GOT3 (cell line): ENCODE data around the gene BMF.
A peak's percentile ranks its signal among the peaks of the same experiment; 100 is the strongest.
"Not testable (repeated sequence)": the region's sequence is repeated elsewhere in the genome, so short reads cannot be mapped to it uniquely, and the experiment has no call there.

ENCODE experiments used
- DNase-seq: peaks from one replicate; lab custom pipeline; 2025; ENCODE audit warnings: mixed read lengths; lab: John Stamatoyannopoulos, UW

The BMF gene

GRCh38 chr15:40087991-40088928 lies 20.4 kb downstream of the BMF start:
- DNase-seq = no peak

- DNase-seq = no peak
Observed at GRCh38 chr15:40087068-40087810, 21.4 kb downstream of the BMF start.

- DNase-seq = no peak
Observed at GRCh38 chr15:40085266-40085665, 23.4 kb downstream of the BMF start.

- no peak for DNase-seq
Observed at GRCh38 chr15:40084650-40085049, 24.0 kb downstream of the BMF start.

GRCh38 chr15:40082195-40082883 lies 26.3 kb downstream of the BMF start:
- DNase-seq = no peak

GRCh38 chr15:40081691-40082194 lies 26.9 kb downstream of the BMF start:
- DNase-seq = no peak

GRCh38 chr15:40080847-40081246 lies 27.8 kb downstream of the BMF start:
- no peak for DNase-seq

- DNase-seq = no peak
Observed at GRCh38 chr15:40080104-40080503, 28.6 kb downstream of the BMF start.

GRCh38 chr15:40079456-40079855 lies 29.2 kb downstream of the BMF start:
- DNase-seq = no peak

GRCh38 chr15:40075298-40076044 lies 33.2 kb downstream of the BMF start:
- DNase-seq = no peak

- DNase-seq = not testable (repeated sequence)
Observed at GRCh38 chr15:40074656-40075055, 34.0 kb downstream of the BMF start.

GRCh38 chr15:40073716-40074490 lies 34.8 kb downstream of the BMF start:
- not testable (repeated sequence) for DNase-seq

GRCh38 chr15:40072216-40072990 lies 36.3 kb downstream of the BMF start:
- no peak for DNase-seq

GRCh38 chr15:40070608-40071218 lies 38.0 kb downstream of the BMF start:
- DNase-seq = no peak

- DNase-seq = no peak
Observed at GRCh38 chr15:40070166-40070557, 38.5 kb downstream of the BMF start.

GRCh38 chr15:40069178-40070165 lies 39.2 kb downstream of the BMF start:
- DNase-seq = peak; percentile 61

GRCh38 chr15:40067921-40068624 lies 40.6 kb downstream of the BMF start:
- no peak for DNase-seq

- no peak for DNase-seq
Observed at GRCh38 chr15:40066589-40066988, 42.1 kb downstream of the BMF start.
